ENCODE results near the gene MRPL57.
"Not testable (repeated sequence)": the region's sequence is repeated elsewhere in the genome, so short reads cannot be mapped to it uniquely, and the experiment has no call there.

Gene MRPL57

DNA sequence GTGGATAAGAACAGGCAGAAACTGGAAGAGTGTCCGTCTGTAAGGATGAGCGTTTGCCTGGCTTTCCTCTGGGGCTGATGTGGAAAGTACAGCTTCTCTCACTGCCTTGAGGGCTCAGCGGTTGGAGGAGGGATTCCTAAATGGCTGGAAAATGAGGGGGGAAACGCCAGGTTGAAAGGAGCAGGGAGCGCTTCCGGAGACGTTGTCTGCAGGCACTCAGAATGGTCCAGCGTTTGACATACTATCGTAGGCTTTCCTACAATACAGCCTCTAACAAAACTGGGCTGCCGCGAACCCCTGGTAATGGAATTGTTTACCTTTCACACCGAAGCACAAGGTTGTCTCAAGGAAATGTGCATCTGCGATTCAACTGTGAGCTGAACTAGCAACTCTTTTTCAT, 39.9 kb downstream of the MRPL57 start:
- Histone ChIP-seq H3K36me3 (ENCODE audit: control insufficient read depth in 5 of 5, insufficient read depth in 5 of 5, low read length in 5 of 5) (no peaks in the 10 kb centered on the region), H3K9me3 (ENCODE audit: control insufficient read depth in 5 of 5, low read length in 5 of 5) (peaks cover 0 to 5% (median 5%) of the 10 kb centered on the region in 5 donors), H3K4me3 (ENCODE audit: low read depth in 1 of 5, low read length in 5 of 5) (peak overlapping the region in 2 of 5 donors; percentile 18 to 44), H3K4me1 (ENCODE audit: control insufficient read depth in 5 of 5, insufficient read depth in 5 of 5, low read length in 5 of 5) (peaks cover 0 to 4% (median 0%) of the 10 kb centered on the region in 5 donors), H3K9ac (ENCODE audit: low read length in 5 of 5) (no peak overlapping the region), H3K27me3 (ENCODE audit: control insufficient read depth in 5 of 5, insufficient read depth in 4 of 5, low read length in 5 of 5) (no peaks in the 10 kb centered on the region), H3K27ac (ENCODE audit: low read depth, low read length) (no peak overlapping the region)

DNA sequence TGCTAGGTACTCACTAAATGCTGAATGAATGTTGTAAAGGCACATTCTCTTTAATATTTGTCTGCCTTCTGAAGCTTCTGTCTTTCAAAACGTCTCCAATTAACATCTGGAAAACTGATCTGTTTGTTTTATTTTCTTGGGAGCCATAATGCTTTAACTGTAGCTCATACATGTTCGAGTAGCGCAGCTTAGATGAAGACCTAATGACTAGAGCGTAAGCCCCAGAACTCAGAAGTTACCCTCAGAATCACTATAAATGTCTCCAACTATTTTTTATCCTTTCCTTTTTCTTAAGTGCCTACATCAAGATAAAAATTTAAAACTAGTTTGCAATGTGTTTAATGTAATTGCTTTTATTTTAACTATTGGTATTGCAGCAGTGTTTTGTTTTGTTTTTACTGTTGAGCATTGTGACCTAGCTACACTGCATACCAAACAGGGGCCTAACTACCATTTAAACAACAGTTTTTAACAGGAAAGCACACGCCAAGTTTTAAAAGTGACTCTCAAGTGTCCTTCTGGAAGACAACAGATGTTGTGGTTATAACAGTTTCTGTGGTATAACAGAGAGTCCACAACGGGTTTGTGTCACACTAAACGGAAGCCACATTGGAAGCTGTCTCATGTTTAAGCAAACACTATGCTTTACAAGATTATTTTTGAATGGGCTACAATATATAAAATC, 42.0 kb downstream of the MRPL57 start:
- H3K27me3 ChIP-seq (ENCODE audit: control insufficient read depth in 5 of 5, insufficient read depth in 4 of 5, low read length in 5 of 5), result no peaks in the 10 kb centered on the region
- no peak overlapping the region for H3K4me3 ChIP-seq (ENCODE audit: low read depth in 1 of 5, low read length in 5 of 5)
- H3K9ac ChIP-seq (ENCODE audit: low read length in 5 of 5), result no peak overlapping the region
- H3K9me3 ChIP-seq (ENCODE audit: control insufficient read depth in 5 of 5, low read length in 5 of 5), result peaks cover 0 to 13% (median 11%) of the 10 kb centered on the region in 5 donors
- no peak overlapping the region for H3K27ac ChIP-seq (ENCODE audit: low read depth, low read length)
- peaks cover 0 to 4% (median 0%) of the 10 kb centered on the region in 5 donors for H3K4me1 ChIP-seq (ENCODE audit: control insufficient read depth in 5 of 5, insufficient read depth in 5 of 5, low read length in 5 of 5)
- no peaks in the 10 kb centered on the region for H3K36me3 ChIP-seq (ENCODE audit: control insufficient read depth in 5 of 5, insufficient read depth in 5 of 5, low read length in 5 of 5)

DNA sequence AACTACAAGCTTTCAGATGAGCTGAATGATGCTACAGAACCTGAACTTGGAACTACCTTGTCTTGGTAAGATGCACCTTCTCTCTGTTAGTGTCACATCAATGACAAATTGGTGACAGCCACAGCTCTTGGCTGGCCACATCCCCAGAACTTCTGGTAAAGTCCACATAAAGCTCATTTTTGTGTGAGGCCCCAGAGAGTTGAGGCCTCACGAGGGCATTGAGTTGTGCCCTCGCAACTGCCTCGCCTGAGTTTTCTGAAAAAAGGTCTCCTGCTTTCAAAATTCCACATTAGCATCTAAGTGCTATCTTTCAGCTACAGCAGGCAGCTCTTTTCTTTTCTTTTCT, 42.6 kb downstream of the MRPL57 start:
- H3K27ac ChIP-seq (ENCODE audit: low read depth, low read length), result no peak overlapping the region
- peaks cover 0 to 13% (median 11%) of the 10 kb centered on the region in 5 donors for H3K9me3 ChIP-seq (ENCODE audit: control insufficient read depth in 5 of 5, low read length in 5 of 5)
- H3K4me1 ChIP-seq (ENCODE audit: control insufficient read depth in 5 of 5, insufficient read depth in 5 of 5, low read length in 5 of 5), result peaks cover 0 to 4% (median 0%) of the 10 kb centered on the region in 5 donors

DNA sequence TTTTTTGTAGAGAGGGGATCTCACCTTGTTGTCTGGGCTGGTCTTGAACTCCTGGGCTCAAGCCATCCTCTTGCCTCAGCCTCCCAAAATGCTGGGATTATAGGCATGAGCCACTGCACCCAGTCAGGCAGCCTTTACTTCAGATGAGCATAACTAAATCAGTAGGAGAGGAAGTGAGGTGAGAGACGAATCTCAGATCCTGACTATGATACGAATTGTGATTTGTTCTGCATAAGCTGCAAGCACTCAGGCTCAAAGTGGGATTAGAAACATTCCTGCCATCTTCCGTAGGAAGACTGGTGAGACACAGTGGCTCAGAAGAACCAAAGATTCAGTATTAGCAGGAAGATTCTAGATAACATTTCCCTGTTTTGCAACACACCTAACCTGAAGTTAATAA, 43.3 kb downstream of the MRPL57 start:
- H3K9me3 ChIP-seq (ENCODE audit: control insufficient read depth in 5 of 5, low read length in 5 of 5), result peaks cover 0 to 13% (median 11%) of the 10 kb centered on the region in 5 donors
- not testable (repeated sequence) for H3K4me1 ChIP-seq (ENCODE audit: control insufficient read depth in 5 of 5, insufficient read depth in 5 of 5, low read length in 5 of 5); H3K27me3 ChIP-seq (ENCODE audit: control insufficient read depth in 5 of 5, insufficient read depth in 4 of 5, low read length in 5 of 5); H3K9ac ChIP-seq (ENCODE audit: low read length in 5 of 5); H3K27ac ChIP-seq (ENCODE audit: low read depth, low read length); H3K4me3 ChIP-seq (ENCODE audit: low read depth in 1 of 5, low read length in 5 of 5); H3K36me3 ChIP-seq (ENCODE audit: control insufficient read depth in 5 of 5, insufficient read depth in 5 of 5, low read length in 5 of 5)

More for the DNA sequence above, 42.6 kb downstream of the MRPL57 start:
- no peak overlapping the region for H3K4me3 ChIP-seq (ENCODE audit: low read depth in 1 of 5, low read length in 5 of 5)
- no peaks in the 10 kb centered on the region for H3K27me3 ChIP-seq (ENCODE audit: control insufficient read depth in 5 of 5, insufficient read depth in 4 of 5, low read length in 5 of 5)
- no peak overlapping the region for H3K9ac ChIP-seq (ENCODE audit: low read length in 5 of 5)
- no peaks in the 10 kb centered on the region for H3K36me3 ChIP-seq (ENCODE audit: control insufficient read depth in 5 of 5, insufficient read depth in 5 of 5, low read length in 5 of 5)

DNA sequence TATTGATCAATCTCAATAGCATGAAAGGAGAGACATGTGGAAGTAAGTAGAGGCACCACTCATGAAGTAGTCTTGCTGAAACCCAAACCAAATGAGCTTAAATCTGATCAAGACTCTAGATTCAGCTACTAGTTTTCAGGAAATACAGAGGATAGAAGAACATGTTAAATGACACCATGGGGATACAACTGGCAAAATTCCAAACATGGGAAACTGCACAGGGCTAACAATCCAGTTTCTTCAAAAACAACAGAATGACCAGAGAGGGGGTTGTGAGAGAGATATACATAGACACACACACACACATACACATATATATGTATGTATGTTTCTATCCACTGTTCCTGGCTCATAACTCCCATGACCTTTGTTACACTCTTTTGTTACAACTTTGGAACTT, 44.8 kb downstream of the MRPL57 start:
- peaks cover 0 to 3% (median 0%) of the 10 kb centered on the region in 5 donors for H3K4me1 ChIP-seq (ENCODE audit: control insufficient read depth in 5 of 5, insufficient read depth in 5 of 5, low read length in 5 of 5)
- no peaks in the 10 kb centered on the region for H3K36me3 ChIP-seq (ENCODE audit: control insufficient read depth in 5 of 5, insufficient read depth in 5 of 5, low read length in 5 of 5)
- H3K9me3 ChIP-seq (ENCODE audit: control insufficient read depth in 5 of 5, low read length in 5 of 5), result peaks cover 0 to 13% (median 11%) of the 10 kb centered on the region in 5 donors
- no peak overlapping the region for H3K27ac ChIP-seq (ENCODE audit: low read depth, low read length)
- H3K4me3 ChIP-seq (ENCODE audit: low read depth in 1 of 5, low read length in 5 of 5), result no peak overlapping the region
- H3K27me3 ChIP-seq (ENCODE audit: control insufficient read depth in 5 of 5, insufficient read depth in 4 of 5, low read length in 5 of 5), result peaks cover 0 to 4% (median 0%) of the 10 kb centered on the region in 5 donors
- no peak overlapping the region for H3K9ac ChIP-seq (ENCODE audit: low read length in 5 of 5)

DNA sequence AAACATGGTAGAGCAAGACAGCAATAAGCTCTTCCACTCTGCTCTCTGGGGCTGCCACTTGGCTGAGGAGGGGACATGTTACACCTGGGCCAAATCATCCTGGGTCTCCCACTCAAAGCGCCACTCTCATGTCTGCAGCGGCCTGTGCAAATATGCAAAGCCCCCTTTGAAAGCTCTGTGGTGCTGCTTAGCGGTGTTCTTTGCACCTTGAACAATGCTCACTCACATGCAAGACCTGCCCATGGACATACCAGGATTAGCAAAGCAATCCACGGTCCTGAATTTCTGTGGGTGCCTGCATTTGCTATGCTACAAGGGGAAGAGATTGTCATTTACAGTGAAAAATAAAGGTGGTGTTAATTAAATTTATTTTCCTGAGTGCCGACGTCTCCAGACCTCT, 48.6 kb downstream of the MRPL57 start:
- Histone ChIP-seq H3K27me3 (ENCODE audit: control insufficient read depth in 5 of 5, insufficient read depth in 4 of 5, low read length in 5 of 5) (peaks cover 0 to 4% (median 0%) of the 10 kb centered on the region in 5 donors), H3K9ac (ENCODE audit: low read length in 5 of 5) (no peak overlapping the region), H3K9me3 (ENCODE audit: control insufficient read depth in 5 of 5, low read length in 5 of 5) (peaks cover 0 to 13% (median 11%) of the 10 kb centered on the region in 5 donors), H3K27ac (ENCODE audit: low read depth, low read length) (no peak overlapping the region), H3K4me1 (ENCODE audit: control insufficient read depth in 5 of 5, insufficient read depth in 5 of 5, low read length in 5 of 5) (peaks cover 0 to 13% (median 5%) of the 10 kb centered on the region in 5 donors), H3K4me3 (ENCODE audit: low read depth in 1 of 5, low read length in 5 of 5) (no peak overlapping the region), H3K36me3 (ENCODE audit: control insufficient read depth in 5 of 5, insufficient read depth in 5 of 5, low read length in 5 of 5) (no peaks in the 10 kb centered on the region)

DNA sequence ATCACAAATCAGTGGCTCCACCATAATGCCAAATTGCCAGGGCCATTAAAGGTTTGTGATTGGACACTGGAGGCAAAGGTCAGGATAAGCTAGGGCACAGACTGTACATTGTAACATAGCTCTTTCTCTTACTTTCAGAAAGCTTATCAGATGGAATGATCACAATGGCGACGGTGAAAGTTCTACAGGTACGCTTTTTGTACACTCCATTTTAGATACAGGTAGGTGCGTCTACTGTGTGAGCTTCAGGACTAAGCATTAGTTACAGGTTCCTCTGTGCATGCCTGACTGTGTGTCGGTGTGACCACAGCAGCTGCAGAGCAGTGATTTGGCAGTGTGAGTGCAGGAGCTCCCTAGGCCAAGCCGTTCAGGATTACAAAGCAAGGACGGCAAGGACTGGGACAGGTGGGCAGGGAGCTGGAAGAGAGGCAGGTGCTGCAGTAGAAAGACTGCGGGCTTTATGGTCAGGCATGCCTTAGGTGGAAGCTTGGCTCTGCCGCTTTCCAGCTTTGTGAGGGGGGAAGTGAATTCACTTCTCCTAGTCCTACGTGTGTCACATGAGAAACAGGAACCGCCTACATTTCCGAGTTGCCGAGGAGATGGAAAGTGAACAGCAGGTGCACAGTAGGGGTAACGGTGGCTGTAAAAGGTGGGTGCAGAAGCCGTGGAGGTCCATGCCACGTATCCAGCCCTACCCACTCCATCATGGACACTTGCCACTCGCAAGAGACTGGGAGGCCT, 49.6 kb downstream of the MRPL57 start:
- Histone ChIP-seq H3K27ac (ENCODE audit: low read depth, low read length) (no peak overlapping the region), H3K27me3 (ENCODE audit: control insufficient read depth in 5 of 5, insufficient read depth in 4 of 5, low read length in 5 of 5) (peaks cover 0 to 4% (median 0%) of the 10 kb centered on the region in 5 donors)

DNA sequence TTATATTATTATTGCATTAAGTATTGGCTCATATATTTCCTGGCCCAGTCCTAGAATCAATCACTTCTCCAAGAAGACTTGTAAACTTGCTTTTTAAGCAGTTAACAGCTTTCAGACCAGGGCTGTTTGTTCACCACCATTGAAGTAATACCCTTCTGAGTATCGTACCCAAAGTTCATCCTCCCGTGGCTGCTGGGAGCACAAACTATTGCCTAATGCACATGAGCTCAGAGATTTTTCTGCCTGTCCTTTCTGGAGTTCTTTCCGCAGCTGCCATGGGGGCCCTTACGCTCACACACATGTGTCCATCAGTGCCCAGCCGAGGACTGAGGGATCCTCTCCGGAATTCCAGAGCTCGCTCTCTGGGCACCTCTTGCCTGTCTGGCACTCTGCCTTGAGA, 51.5 kb downstream of the MRPL57 start:
- peaks cover 0 to 21% (median 9%) of the 10 kb centered on the region in 5 donors for H3K4me1 ChIP-seq (ENCODE audit: control insufficient read depth in 5 of 5, insufficient read depth in 5 of 5, low read length in 5 of 5)
- H3K27ac ChIP-seq (ENCODE audit: low read depth, low read length), result no peak overlapping the region

More for the DNA sequence above, 49.6 kb downstream of the MRPL57 start:
- no peak overlapping the region for H3K9ac ChIP-seq (ENCODE audit: low read length in 5 of 5)
- peaks cover 0 to 11% (median 10%) of the 10 kb centered on the region in 5 donors for H3K9me3 ChIP-seq (ENCODE audit: control insufficient read depth in 5 of 5, low read length in 5 of 5)
- H3K4me1 ChIP-seq (ENCODE audit: control insufficient read depth in 5 of 5, insufficient read depth in 5 of 5, low read length in 5 of 5), result peaks cover 0 to 13% (median 5%) of the 10 kb centered on the region in 5 donors
- no peaks in the 10 kb centered on the region for H3K36me3 ChIP-seq (ENCODE audit: control insufficient read depth in 5 of 5, insufficient read depth in 5 of 5, low read length in 5 of 5)
- H3K4me3 ChIP-seq (ENCODE audit: low read depth in 1 of 5, low read length in 5 of 5), result no peak overlapping the region

More for the DNA sequence above, 51.5 kb downstream of the MRPL57 start:
- peaks cover 0 to 4% (median 0%) of the 10 kb centered on the region in 5 donors for H3K27me3 ChIP-seq (ENCODE audit: control insufficient read depth in 5 of 5, insufficient read depth in 4 of 5, low read length in 5 of 5)
- no peaks in the 10 kb centered on the region for H3K36me3 ChIP-seq (ENCODE audit: control insufficient read depth in 5 of 5, insufficient read depth in 5 of 5, low read length in 5 of 5)
- H3K9me3 ChIP-seq (ENCODE audit: control insufficient read depth in 5 of 5, low read length in 5 of 5), result no peaks in the 10 kb centered on the region
- no peak overlapping the region for H3K9ac ChIP-seq (ENCODE audit: low read length in 5 of 5)
- no peak overlapping the region for H3K4me3 ChIP-seq (ENCODE audit: low read depth in 1 of 5, low read length in 5 of 5)

Measured in subcutaneous abdominal adipose tissue (tissue), 5 donors.